NCI-H2081 (cell line): ENCODE data around the gene FRRS1L.
"Not testable (repeated sequence)": the region's sequence is repeated elsewhere in the genome, so short reads cannot be mapped to it uniquely, and the experiment has no call there.

Experiments
- DNase-seq, 2 experiments: peaks; one replicate each; lab custom pipeline; 2025; lab: John Stamatoyannopoulos, UW

FRRS1L gene

GRCh38 chr9:109133533-109133932 is 33.5 kb downstream of the FRRS1L start:
- DNase-seq, result no peak

- DNase-seq, result no peak
Observed at GRCh38 chr9:109132567-109133021, 34.5 kb downstream of the FRRS1L start.

- no peak for DNase-seq
Observed at GRCh38 chr9:109129470-109130197, 37.4 kb downstream of the FRRS1L start.

GRCh38 chr9:109126671-109127070 is 40.4 kb downstream of the FRRS1L start:
- DNase-seq, result not testable (repeated sequence)

- DNase-seq, result no peak
Observed at GRCh38 chr9:109124121-109124520, 42.9 kb downstream of the FRRS1L start.

GRCh38 chr9:109122726-109123621 is 44.1 kb downstream of the FRRS1L start:
- no peak for DNase-seq

GRCh38 chr9:109121232-109121796 is 45.7 kb downstream of the FRRS1L start:
- no peak for DNase-seq

GRCh38 chr9:109120204-109120789 is 46.8 kb downstream of the FRRS1L start:
- no peak for DNase-seq

- DNase-seq, result peak; percentile 97 to 99
Observed at GRCh38 chr9:109119439-109120203, 47.4 kb downstream of the FRRS1L start, which contains the start of gene TMEM245. TSS of gene TMEM245 (minus strand) at chr9:109119947. CDS start at chr9:109119913, 34 bp downstream.

- no peak for DNase-seq
Observed at GRCh38 chr9:109118808-109119438, 48.1 kb downstream of the FRRS1L start.

- DNase-seq, result peak; percentile 6 to 37
Observed at GRCh38 chr9:109117856-109118807, 48.9 kb downstream of the FRRS1L start.

- no peak for DNase-seq
Observed at GRCh38 chr9:109115931-109116526, 51.0 kb downstream of the FRRS1L start.

- DNase-seq, result no peak
Observed at GRCh38 chr9:109114670-109115069, 52.4 kb downstream of the FRRS1L start.

- no peak for DNase-seq
Observed at GRCh38 chr9:109113892-109114609, 53.0 kb downstream of the FRRS1L start.

- DNase-seq, result no peak
Observed at GRCh38 chr9:109113254-109113653, 53.8 kb downstream of the FRRS1L start.

- no peak for DNase-seq
Observed at GRCh38 chr9:109110329-109111021, 56.6 kb downstream of the FRRS1L start.

- DNase-seq, result no peak
Observed at GRCh38 chr9:109109967-109110328, 57.1 kb downstream of the FRRS1L start.

- DNase-seq, result no peak
Observed at GRCh38 chr9:109108318-109108717, 58.7 kb downstream of the FRRS1L start.
